ENCODE data around the gene RFX6.

The RFX6 gene

GRCh38 chr6:116895935-116896334 lies 18.9 kb downstream of the RFX6 start:
- DNase-seq (ENCODE audit: low spot score) = no peak

DNA sequence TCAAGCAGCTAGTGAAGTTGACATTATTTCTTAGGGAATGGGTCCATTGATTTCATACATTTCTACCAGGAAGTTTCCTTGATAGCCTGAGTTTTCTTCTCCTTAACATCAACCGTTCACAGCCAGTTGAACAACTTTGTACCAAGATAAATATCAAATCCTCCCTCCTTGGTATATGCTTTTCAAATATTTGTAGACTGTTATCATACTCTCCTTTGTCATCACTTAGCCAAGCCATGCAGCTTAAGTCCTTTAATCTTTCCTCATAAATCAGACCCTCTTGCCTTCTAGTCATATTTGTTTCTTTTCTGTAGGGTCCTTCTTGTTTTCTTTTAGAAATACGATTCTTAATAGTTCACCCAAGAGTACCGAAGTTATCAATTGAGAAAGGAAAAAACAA lies 25.6 kb downstream of the RFX6 start:
- no peak for DNase-seq (ENCODE audit: low spot score)

DNA sequence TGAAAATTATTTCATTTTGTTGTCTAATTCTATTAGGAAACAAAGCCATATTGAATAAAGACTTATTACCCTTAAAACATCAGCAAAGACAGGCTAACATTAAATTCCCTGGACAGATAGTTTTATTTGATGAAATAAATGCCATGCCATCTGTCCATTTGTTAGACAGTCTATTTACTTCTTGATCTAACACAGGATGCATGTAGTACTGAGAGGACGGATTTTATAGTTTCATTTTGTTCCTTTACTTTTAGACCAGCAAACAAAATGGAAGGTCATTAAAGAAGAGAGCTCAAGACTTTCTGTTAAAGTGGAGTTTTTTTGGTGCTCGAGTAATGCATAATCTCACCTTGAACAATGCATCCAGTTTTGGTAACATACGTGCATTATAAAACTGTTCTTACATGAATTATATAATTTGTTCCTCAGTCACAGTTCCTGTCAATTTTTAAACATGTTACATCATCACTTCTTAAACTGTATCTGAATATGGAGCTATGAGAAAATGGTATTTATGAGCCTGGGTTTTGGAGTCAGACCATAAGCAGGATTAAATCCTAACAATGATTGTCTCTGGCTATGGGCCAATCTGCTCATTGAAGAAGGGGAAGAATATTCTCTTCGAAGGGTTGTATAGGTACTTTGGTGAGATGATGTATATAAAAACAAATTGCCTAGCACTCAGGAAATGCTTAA lies 46.0 kb downstream of the RFX6 start:
- no peak for DNase-seq (ENCODE audit: low spot score)

GRCh38 chr6:116924245-116924644 lies 47.2 kb downstream of the RFX6 start:
- no peak for DNase-seq (ENCODE audit: low spot score)

- no peak for DNase-seq (ENCODE audit: low spot score)
These were observed 48.2 kb downstream of the RFX6 start for GRCh38 chr6:116925088-116925794.

- DNase-seq (ENCODE audit: low spot score) = no peak
These were observed 51.6 kb downstream of the RFX6 start for GRCh38 chr6:116928677-116929076.

GRCh38 chr6:116929825-116930224 lies 52.8 kb downstream of the RFX6 start:
- DNase-seq (ENCODE audit: low spot score) = no peak

- DNase-seq (ENCODE audit: low spot score) = no peak
These were observed 54.4 kb downstream of the RFX6 start for GRCh38 chr6:116931456-116931855.

- DNase-seq (ENCODE audit: low spot score) = no peak
These were observed 55.5 kb downstream of the RFX6 start for GRCh38 chr6:116932496-116932895.

DNA sequence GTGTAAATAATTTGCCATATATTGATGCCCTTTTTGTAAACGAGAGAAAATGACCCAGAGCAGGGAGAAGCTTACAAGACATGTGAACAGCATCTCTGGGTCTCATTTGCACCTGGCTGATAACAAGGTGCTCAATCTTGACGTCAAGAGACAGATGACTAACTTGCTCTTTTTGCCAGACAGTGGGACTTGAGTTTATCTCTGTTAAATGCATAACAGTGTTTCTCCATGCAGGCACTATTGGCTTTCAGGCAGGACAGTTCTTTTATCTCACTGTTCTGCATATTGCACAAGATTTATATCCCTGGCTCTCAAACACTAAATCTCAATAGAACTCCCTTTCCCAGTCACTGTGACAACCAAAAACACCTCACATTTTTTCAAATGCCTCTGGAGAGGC lies 56.4 kb downstream of the RFX6 start:
- DNase-seq (ENCODE audit: low spot score) = no peak

GRCh38 chr6:116938305-116938704 lies 61.3 kb downstream of the RFX6 start:
- DNase-seq (ENCODE audit: low spot score) = no peak

- DNase-seq (ENCODE audit: low spot score) = no peak
These were observed 64.7 kb downstream of the RFX6 start for GRCh38 chr6:116941727-116942126.

- no peak for DNase-seq (ENCODE audit: low spot score)
These were observed 68.8 kb downstream of the RFX6 start for GRCh38 chr6:116945809-116946208.

- no peak for DNase-seq (ENCODE audit: low spot score)
These were observed 71.7 kb downstream of the RFX6 start for GRCh38 chr6:116948533-116949304.

GRCh38 chr6:116949964-116950363 lies 72.9 kb downstream of the RFX6 start:
- no peak for DNase-seq (ENCODE audit: low spot score)

DNA sequence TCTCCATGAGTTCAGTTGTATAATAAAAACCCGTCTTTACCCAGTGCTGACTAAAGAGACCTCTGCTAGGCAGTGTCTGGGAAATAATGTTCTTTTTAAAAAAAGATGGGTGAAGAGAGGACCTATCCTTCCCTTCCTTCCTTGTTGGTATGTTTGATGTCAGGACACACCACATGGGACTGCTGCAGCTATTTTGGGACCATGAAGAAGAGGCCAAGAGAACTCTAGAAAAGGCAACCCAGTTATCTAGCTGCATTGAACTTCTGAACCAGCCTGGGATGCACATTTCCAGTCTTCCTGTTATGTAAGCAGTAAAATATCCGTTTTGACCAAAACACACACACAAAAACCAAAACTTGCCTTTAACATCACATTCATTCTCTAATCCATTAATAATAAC lies 77.3 kb downstream of the RFX6 start:
- no peak for DNase-seq (ENCODE audit: low spot score)

DNA sequence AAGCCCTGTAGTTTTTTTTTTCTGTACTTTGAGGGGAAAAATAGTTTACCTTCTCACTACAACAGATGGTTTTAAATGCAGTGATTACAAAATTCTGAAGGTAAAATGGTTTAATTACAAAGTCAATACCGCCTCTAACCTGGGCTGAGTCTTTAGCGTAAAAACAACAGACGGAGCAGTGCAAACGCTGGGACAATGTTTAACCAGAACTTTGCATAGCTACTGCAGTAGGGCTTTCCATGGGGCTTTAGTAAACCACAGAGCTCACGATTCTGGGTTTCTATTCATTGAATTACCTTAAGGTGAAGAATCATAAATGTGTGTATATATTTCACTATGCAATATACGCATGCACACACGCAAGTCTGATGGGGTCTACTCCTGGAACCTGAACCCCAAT lies 77.9 kb downstream of the RFX6 start:
- DNase-seq (ENCODE audit: low spot score) = no peak

DNA sequence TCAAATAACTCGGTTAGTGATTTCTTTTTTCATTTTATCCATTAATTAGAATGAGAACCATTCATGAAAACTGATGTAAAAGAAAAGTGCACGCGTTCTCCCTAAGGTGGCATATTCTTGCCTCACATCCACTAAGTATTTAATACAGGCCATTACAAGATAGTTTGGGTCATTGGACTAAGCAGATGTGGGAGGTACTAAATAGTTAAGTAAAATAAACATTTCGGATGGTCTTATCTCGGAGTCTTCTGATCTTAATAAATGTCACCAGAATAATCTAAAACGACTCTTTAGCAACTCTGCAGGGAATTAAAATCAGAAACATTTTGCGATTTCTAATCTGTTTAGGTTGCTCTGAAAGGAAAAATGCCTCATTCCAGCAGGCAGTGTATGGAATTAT lies 78.7 kb downstream of the RFX6 start:
- DNase-seq (ENCODE audit: low spot score) = no peak

DNA sequence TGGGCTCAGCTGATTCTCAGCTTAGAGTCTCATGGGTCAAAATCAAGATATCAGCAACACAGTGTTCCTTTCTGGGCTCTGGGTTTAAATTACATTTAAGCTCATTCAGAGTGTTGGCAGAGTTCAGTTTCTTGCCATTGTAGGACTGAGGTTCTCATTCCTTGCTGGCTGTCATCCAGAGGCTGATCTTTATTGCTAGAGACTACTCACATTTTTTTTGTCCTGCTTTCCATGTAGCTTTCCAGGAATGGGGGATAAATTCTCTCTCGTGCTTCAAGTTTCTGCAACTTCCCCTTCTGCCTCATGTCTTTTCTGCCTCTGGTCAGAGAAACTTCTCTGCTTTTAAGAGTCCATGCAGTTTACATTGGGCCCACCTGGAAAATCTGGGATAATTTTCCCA lies 86.9 kb downstream of the RFX6 start:
- DNase-seq (ENCODE audit: low spot score) = no peak

- DNase-seq (ENCODE audit: low spot score) = no peak
These were observed 89.9 kb downstream of the RFX6 start for GRCh38 chr6:116966675-116967576.

DNA sequence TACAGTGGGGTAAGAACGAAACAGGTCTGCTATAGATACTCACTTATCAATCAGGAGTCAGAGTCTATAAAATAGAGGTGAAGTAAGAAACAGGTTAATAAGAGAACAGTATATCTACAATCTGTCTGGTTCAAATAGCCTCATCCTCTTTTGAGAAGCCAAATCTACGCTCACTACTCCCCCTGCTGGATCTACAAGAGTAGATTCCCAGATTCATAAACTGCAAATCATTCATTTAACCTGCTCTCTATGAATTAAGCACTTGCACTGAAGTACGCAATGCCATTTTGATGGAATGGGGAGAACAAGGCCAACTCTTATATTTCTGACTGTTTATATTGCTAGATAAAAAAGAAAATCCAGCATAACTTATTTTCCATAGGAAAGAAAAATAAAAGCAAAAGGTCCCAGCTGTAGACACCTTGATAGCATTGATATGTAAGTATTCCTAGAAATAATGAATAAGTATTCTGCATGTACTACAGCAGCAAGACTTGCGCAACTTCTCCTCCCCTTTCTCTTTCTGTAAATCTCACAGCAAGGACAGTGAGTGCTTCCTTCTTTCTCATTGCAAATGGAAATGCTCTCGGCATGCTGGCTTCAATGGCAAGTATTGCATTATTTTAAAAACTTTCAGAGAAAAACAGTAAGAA lies 92.3 kb downstream of the RFX6 start:
- no peak for DNase-seq (ENCODE audit: low spot score)

DNA sequence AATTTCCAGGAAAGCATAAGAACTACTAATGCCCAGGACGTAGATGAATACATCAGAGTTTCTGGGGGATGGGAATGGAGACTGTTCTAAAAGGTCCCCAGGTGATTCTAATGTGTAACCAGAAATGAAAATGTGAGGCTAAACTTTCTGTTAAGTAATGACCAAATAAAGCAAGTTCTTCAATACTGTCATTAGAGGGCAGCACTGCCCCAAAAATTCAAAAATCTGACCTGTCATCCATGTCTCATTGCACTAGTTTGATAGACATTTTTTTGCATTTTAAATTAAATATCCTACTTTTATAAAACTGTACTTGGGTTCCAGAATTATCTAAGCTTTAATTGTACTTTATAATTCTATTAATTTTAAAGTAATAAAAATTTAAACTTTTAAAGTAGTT lies 94.9 kb downstream of the RFX6 start:
- no peak for DNase-seq (ENCODE audit: low spot score)
